MM.1S (cell line): ENCODE results near the gene NDFIP2.

Source experiments
- DNase-seq: peaks from one replicate; pipeline ENCODE4 v3.0.0-alpha.2; 2015
- H2AFZ ChIP-seq: fragments of 300-600 bp; sonication (generic); 2 replicates; pipeline ENCODE4 v1.6.0; 2016; ENCODE audit warnings: antibody characterized with exemption, low read length
- H3F3A ChIP-seq: fragments of 300-600 bp; sonication (generic); 2 replicates; pipeline ENCODE4 v1.6.1; 2016; ENCODE audit warnings: mild to moderate bottlenecking, antibody characterized with exemption, low read length, moderate library complexity, mixed read lengths; ENCODE audit not compliant: insufficient read depth
- H3K27ac ChIP-seq: fragments of 300-600 bp; sonication (generic); 2 replicates; pipeline ENCODE4 v1.5.1; 2016; ENCODE audit warnings: mild to moderate bottlenecking, low read length
- H3K27me3 ChIP-seq: fragments of 300-600 bp; sonication (generic); replicated peaks from 2 replicates; pipeline ENCODE4 v1.6.0; 2016; ENCODE audit warnings: low read length; ENCODE audit not compliant: insufficient read depth
- H3K36me3 ChIP-seq: fragments of 300-600 bp; sonication (generic); replicated peaks from 2 replicates; pipeline ENCODE4 v1.6.1; 2016; ENCODE audit warnings: mild to moderate bottlenecking, low read length, mixed read lengths; ENCODE audit not compliant: insufficient read depth
- H3K4me1 ChIP-seq: fragments of 300-600 bp; sonication (generic); 2 replicates; pipeline ENCODE4 v1.6.1; 2016; ENCODE audit warnings: low read length, mixed read lengths
- H3K4me2 ChIP-seq: fragments of 300-600 bp; sonication (generic); 2 replicates; pipeline ENCODE4 v1.6.0; 2016; ENCODE audit warnings: low read depth, low read length
- H3K4me3 ChIP-seq: fragments of 300-600 bp; sonication (generic); 2 replicates; pipeline ENCODE4 v1.5.1; 2016; ENCODE audit warnings: low read length, mixed read lengths
- H3K79me2 ChIP-seq: fragments of 300-600 bp; sonication (generic); 2 replicates; pipeline ENCODE4 v1.6.1; 2016; ENCODE audit warnings: mixed run types, low read length, mixed read lengths
- H3K9ac ChIP-seq: fragments of 300-600 bp; sonication (generic); 2 replicates; pipeline ENCODE4 v1.6.1; 2016; ENCODE audit warnings: low read length, mixed read lengths
- H3K9me2 ChIP-seq: fragments of 300-600 bp; sonication (generic); replicated peaks from 2 replicates; pipeline ENCODE4 v1.6.1; 2016; ENCODE audit warnings: mild to moderate bottlenecking, low read length, mixed read lengths; ENCODE audit not compliant: insufficient read depth
- H3K9me3 ChIP-seq: fragments of 300-600 bp; sonication (generic); replicated peaks from 2 replicates; pipeline ENCODE4 v1.6.1; 2016; ENCODE audit warnings: mild to moderate bottlenecking, low read length, mixed read lengths; ENCODE audit not compliant: insufficient read depth
- H4K20me1 ChIP-seq: fragments of 300-600 bp; sonication (generic); 2 replicates; pipeline ENCODE4 v1.6.1; 2016; ENCODE audit warnings: mild to moderate bottlenecking, low read length, moderate library complexity, mixed read lengths; ENCODE audit not compliant: insufficient read depth
- CTCF ChIP-seq: fragments of 300-600 bp; sonication (generic); IDR thresholded peaks from 2 replicates; pipeline ENCODE4 v1.5.1; 2016; ENCODE audit warnings: antibody characterized with exemption, low read length, mixed read lengths
- EZH2 ChIP-seq: fragments of 300-600 bp; sonication (generic); optimal IDR thresholded peaks from 2 replicates; pipeline ENCODE3; 2017; ENCODE audit warnings: low read depth, mild to moderate bottlenecking, antibody characterized with exemption, low read length, mixed read lengths
- EZH2phosphoT487 ChIP-seq: fragments of 300-600 bp; sonication (generic); IDR thresholded peaks from 2 replicates; pipeline ENCODE4 v1.6.1; 2018; ENCODE audit warnings: antibody characterized with exemption, low read length

NDFIP2 gene

GRCh38 chr13:79455331-79455730 is 25.6 kb upstream of the NDFIP2 start:
- Histone ChIP-seq H3K4me1 (peaks cover 8% of the 10 kb centered on the region; the same call in 1 of the 2 replicates), H3K9me3 (no peaks in the 10 kb centered on the region), H3K4me2 (no peak overlapping the region), H2AFZ (no peak overlapping the region), H3K27me3 (no peaks in the 10 kb centered on the region), H3K27ac (no peak overlapping the region), H3K9ac (no peak overlapping the region), H3K4me3 (no peak overlapping the region), H3K79me2 (no peaks in the 10 kb centered on the region), H3K36me3 (no peaks in the 10 kb centered on the region), H3F3A (no peaks in the 10 kb centered on the region), H4K20me1 (no peaks in the 10 kb centered on the region), H3K9me2 (no peaks in the 10 kb centered on the region)
- TF ChIP-seq EZH2phosphoT487 (no peak), EZH2 (no peak), CTCF (no peak)
- DNase-seq, result no peak

- Histone ChIP-seq H3K4me3 (no peak overlapping the region), H3K27me3 (no peaks in the 10 kb centered on the region), H3K4me2 (no peak overlapping the region), H3K27ac (no peak overlapping the region), H3K36me3 (no peaks in the 10 kb centered on the region), H3K9ac (no peak overlapping the region), H3K4me1 (peaks cover 8% of the 10 kb centered on the region; the same call in 1 of the 2 replicates), H3K9me3 (no peaks in the 10 kb centered on the region), H2AFZ (no peak overlapping the region), H4K20me1 (no peaks in the 10 kb centered on the region), H3F3A (no peaks in the 10 kb centered on the region), H3K79me2 (no peaks in the 10 kb centered on the region), H3K9me2 (no peaks in the 10 kb centered on the region)
- DNase-seq, result no peak
- no peak for TF ChIP-seq EZH2phosphoT487
- no peak for TF ChIP-seq EZH2
- no peak for TF ChIP-seq CTCF
Observed at GRCh38 chr13:79456051-79456450, 24.9 kb upstream of the NDFIP2 start.

GRCh38 chr13:79456656-79457365 is 24.1 kb upstream of the NDFIP2 start:
- DNase-seq, result no peak

More at GRCh38 chr13:79456656-79457365, 24.1 kb upstream of the NDFIP2 start:
- H4K20me1 ChIP-seq, result no peaks in the 10 kb centered on the region
- H3K9me3 ChIP-seq, result no peaks in the 10 kb centered on the region
- H3K4me1 ChIP-seq, result peaks cover 6% of the 10 kb centered on the region; the same call in 1 of the 2 replicates
- no peaks in the 10 kb centered on the region for H3K36me3 ChIP-seq
- no peak for TF ChIP-seq CTCF
- no peak for TF ChIP-seq EZH2phosphoT487
- TF ChIP-seq EZH2, result no peak
- no peak overlapping the region for H3K4me2 ChIP-seq
- no peak overlapping the region for H3K27ac ChIP-seq
- no peaks in the 10 kb centered on the region for H3K9me2 ChIP-seq
- no peak overlapping the region for H3K9ac ChIP-seq
- H3K27me3 ChIP-seq, result no peaks in the 10 kb centered on the region
- no peaks in the 10 kb centered on the region for H3F3A ChIP-seq
- no peak overlapping the region for H3K4me3 ChIP-seq
- H3K79me2 ChIP-seq, result no peaks in the 10 kb centered on the region
- no peak overlapping the region for H2AFZ ChIP-seq
